Caki2 (cell line): Measurements from ENCODE around the gene CA12. TPM values are rescaled to one million over a fixed set of nuclear protein-coding genes. Genes with fewer than 3 reads are reported as not detected.
A peak's percentile ranks its signal among the peaks of the same experiment; 100 is the strongest.

Source experiments
- DNase-seq: peaks from one replicate; pipeline ENCODE4 v3.0.0-alpha.2; 2015; ENCODE audit warnings: low read depth
- in situ Hi-C: cut with HindIII; loops from 2 replicates; pipeline ENCODE4 v1.10.0; 2016; ENCODE audit warnings: low sequenced_read_pairs, low pct_unique_long_range_greater_than_20kb, mixed read lengths
- total RNA-seq: library from RNA; depleted of rRNA; stranded (reverse); fragments of >200 nt; shearing (Covaris generic); gene quantifications from 2 replicates; pipeline ENCODE4 v1.2.3, GENCODE V29; 2014; ENCODE audit warnings: low replicate concordance

The CA12 gene
- total RNA-seq, 1 experiment from 2014 or later = 272 TPM

DNA sequence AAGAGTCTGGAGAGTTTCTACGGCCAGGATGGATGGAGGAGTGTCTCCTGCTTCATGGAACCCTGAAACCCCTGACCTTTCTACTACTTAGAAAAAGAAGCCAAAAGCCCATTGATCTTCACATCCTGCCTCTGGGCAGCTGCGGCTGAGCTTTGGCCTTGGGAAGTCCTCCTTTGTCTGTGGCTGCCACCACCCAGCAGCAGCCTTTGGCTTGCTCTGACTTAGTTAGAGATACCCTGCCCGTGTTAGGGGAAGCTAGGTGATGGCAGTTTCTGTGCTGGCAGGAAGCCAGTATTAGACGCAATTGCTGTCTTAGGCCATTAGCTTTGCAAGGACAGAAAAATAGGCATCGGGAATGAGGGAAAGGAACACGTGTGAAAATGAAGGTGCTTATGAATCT, 85.5 kb downstream of the CA12 start:
- DNase-seq = no peak
- in situ Hi-C loops = no loop called here

DNA sequence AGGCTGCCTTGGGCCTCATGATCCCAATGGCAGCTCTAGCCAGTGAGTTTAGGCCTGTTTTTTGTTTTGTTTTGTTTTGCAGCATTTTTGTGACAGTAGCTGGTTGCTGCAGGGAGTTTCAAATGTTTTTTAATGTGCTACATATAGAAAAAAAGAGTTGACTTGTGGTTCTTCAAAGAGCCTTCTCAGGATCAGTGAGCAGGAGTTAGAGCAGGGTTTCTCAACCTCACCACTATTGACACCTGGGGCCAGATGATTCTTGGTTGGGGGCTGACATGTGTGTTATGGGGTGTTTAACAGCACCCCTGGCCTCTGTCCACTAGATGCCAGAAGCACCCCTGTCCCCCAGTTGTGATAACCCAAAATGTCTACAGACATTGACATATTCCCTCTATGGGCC, 86.3 kb downstream of the CA12 start:
- in situ Hi-C loops = no loop called here
- no peak for DNase-seq

DNA sequence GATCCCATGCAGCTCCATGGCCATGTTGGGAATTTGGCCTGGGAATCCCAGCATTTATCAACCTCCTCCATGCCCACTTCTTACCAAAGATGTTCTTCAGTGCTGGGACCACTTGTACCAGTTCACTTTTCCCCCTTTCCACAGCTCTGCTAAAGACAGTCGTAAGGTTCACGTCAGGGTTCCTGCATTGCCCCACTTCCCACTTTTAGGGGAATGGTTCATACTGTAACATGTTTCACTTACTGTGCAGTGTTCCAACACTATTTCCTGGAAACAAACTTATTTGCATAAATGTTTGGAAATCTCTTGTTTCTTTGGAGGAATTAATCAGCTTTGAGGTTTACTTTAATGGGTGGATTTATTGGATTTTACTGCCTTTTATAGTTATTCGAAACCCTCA, 87.3 kb downstream of the CA12 start:
- DNase-seq = no peak
- in situ Hi-C loops = no loop called here

DNA sequence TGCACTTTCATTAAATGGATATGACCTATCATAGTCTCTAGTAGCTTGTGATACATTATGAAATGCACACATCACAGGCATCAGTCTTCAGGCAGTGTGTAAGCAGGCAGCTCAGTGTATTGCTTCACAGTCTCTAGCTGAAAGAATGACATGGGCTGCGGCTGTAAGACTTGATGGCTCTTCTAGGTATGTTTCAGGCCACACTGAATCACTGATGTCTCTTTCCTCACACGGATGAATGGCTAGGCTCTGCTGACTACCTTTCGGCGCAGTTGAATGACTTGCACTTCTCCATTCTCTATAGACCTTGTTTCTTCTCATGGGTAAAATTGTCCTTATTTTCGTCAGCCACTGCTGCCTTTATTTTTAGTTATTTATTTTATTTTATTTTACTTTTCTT, 88.9 kb downstream of the CA12 start:
- peak; percentile 69 for DNase-seq
- in situ Hi-C loops = no loop called here

DNA sequence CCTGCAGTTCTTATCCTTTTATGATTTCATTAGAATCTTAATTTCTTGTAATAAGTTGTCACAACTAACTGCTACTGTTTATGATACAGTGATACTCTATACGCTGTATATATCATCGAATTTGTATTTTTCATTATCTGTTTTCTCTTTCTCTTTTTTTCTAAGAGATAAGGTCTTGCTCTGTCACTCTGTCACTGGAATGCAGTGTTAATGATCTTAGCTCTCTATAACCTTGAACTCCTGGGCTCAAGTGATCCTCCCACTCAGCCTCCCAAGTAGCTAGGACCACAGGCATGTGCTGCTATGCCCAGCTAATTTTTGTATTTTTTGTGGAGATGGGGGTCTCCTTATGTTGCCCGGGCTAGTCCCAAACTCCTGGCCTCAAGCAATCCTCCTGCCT, 89.4 kb downstream of the CA12 start:
- no peak for DNase-seq
- in situ Hi-C loops = no loop called here

DNA sequence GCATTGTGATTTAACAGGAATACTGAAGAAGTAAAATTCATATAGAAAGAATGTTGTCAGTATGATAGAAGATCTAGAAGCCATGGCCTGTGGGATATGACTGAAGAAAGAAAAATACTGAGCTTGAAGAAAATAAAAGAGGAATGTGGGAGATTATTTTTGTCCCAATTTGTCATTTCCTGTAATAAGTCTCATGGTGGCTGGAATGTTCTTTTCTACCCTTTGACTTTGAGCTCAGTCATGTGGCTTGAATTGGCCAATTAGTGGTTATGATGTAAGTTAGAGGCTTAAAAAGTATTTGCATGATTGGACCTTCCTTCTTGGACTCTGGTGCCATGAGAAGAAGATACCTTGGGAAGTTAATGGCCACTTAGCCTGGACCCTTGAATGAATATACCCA, 90.1 kb downstream of the CA12 start:
- peak; percentile 18 for DNase-seq
- in situ Hi-C loops = no loop called here

DNA sequence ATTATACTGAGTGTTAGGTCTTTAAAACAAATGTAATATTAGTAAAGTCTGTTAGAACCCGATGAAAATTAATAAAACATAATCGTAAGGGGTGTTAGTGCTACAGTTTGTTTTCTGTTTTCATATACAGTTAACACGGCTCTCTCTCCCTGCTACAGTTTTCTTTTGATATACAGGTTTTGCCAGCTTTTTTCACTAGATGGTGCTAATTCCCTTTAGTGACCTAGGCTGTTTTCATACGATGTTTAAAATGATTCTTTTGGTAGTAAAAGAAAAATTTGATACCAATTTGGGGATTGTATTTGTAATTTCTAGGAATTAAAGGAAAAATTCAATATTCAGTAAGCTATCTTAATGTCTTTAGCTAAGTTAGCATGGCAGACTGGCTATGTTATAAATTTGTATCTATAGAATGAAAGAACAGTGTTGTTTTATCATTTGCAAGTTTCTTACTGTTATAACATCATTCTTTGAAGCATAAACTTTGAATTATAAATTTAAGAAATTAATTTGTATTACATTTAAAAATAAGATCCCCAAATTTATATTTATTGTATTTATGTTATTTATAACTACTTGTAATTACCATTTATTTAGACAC, 92.8 kb downstream of the CA12 start:
- DNase-seq = peak; percentile 49
- in situ Hi-C loops = no loop called here

DNA sequence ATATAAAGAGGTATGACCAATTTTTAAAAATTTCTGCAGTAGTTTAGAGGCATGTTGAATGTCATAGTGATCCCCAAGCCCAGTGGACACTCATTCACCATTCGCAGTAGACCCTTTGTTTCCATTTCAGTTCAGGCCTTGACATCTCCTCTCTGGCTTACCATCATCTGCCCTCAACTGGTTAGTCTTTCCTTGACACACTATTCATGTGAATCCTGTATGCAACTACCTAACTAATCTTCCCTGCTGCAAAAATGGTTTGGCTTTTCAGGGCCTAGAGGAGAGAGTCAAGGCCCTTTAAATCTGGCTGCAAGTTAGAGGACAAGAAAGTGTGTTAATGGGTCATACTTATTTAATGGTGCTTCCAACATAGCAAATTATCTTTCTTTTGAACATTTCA, 93.3 kb downstream of the CA12 start:
- in situ Hi-C loops = no loop called here
- DNase-seq = no peak

DNA sequence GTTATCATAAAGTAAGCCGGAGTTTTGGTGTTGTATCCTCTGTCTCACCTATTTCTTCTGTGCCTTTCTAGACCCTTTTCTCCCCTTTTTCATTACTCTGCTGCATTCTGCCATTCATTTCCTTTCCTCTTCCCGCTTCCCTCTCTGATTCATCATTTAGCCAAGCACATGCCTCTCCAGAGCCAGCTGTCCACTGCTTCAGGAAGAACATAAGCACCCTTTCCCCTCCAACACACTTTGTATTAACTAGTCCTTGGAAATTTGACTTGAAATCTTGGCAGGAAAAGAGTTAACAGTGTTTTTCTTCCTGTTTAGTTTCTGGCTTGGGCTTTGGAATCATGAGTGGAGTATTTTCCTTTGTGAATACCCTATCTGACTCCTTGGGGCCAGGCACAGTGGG, 94.5 kb downstream of the CA12 start:
- in situ Hi-C loops = no loop called here
- no peak for DNase-seq

DNA sequence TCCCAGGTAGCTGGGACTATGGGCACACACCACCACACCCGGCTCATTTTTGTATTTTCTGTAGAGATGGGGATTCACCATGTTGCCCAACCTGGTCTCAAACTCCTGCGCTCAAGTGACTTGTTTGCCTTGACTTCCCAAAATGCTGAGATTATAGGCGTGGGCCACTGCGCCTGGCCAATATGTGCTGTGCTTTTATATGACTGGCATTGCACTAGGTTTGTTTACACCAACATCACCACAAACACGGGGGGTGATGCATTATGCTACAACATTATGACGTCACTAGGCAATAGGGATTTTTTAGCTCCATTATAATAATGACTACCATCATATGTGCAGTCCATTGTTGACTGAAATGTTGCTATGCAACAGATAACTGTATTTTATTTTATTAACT, 97.3 kb downstream of the CA12 start:
- in situ Hi-C loops = no loop called here
- DNase-seq = no peak

DNA sequence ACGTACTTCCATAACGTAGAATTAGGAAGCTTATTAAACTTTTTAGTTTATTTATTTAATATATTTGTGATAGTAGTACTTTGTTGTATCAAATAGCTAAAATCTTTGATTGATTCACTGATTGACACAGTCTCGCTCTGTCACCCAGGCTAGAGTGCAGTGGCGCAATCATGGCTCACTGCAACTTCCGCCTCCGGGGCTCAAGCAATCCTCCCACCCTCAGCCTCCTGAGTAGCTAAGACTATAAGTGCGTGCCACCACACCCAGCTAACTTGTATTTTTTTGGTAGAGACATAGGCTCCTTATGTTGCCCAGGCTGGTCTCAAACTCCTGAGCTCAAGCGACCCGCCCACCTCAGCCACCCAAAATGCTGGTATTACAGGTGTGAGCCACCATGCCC, 98.5 kb downstream of the CA12 start:
- in situ Hi-C loops = no loop called here

DNA sequence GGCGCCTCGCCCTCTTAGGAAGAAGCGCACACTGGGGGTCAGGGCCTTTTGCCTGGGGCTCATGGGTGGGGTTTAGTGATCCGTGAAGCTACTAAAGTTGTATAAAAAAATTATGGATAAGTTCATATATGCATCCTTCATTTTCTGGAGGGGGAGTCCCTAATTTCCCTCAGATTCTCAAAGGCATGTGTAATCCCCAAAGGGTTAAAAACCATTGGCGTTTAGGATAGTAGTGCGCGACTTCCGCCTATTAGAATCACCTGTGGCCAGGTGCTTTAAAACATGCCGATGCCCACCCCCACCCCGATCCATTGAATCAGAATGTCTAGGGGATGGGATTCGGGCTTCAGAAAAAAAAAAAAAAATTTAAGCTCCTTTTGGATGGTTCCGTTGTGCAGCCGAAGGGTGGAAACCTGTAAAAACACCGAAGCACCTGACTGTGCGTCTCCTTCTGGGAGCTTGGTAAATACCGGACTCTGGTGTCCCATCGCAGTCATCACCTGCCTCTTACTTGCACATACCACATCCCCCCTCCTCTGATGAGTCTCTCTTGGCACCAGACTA, 103.7 kb downstream of the CA12 start:
- DNase-seq = no peak
- in situ Hi-C loops = no loop called here

More for the DNA sequence above, 98.5 kb downstream of the CA12 start:
- no peak for DNase-seq

DNA sequence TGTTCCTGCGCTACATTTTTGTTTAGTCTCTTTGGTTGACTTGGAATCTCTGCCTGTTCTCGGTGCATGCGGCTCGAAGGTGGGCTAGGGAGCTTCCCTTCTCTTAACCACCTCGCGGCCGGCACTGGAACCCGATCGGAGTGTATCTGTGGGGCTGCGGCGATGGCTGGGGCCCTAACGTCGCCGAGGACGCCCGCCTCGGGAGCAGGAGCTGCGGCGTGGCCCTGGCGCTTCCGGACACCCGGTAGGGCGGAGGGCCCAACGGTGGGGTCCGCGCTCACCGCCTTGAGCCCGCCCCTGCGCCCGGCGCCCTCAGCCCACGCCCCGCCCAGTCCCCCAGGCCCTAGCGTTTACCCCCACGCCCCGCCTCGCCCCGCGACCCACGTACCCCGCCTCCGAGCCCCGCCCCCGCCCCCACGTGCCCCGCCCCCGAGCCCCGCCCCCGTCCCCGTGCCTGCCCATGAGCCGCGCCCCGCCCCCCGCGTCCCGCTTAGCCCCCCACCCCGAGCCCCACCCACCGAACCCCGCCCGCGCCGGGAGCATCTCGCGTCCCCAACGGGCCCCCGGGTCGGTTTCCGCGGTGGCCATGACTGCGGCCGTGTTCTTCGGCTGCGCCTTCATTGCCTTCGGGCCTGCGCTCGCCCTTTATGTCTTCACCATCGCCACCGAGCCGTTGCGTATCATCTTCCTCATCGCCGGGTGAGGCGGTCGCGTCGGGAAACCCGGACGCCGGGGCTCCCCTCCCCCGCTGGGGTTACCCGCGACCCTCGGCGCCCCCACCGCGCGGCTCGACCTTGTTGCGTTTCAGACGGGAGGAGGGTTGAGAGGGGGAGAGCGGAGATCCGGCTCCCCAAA, 104.4 kb downstream of the CA12 start, which contains the start of gene APH1B:
Gene APH1B (plus strand): TSS at position 568 of the 855 bp plus-strand sequence. CDS start 19 bp downstream, at position 587.
- DNase-seq = peak; percentile 58
- in situ Hi-C loops = no loop called here

DNA sequence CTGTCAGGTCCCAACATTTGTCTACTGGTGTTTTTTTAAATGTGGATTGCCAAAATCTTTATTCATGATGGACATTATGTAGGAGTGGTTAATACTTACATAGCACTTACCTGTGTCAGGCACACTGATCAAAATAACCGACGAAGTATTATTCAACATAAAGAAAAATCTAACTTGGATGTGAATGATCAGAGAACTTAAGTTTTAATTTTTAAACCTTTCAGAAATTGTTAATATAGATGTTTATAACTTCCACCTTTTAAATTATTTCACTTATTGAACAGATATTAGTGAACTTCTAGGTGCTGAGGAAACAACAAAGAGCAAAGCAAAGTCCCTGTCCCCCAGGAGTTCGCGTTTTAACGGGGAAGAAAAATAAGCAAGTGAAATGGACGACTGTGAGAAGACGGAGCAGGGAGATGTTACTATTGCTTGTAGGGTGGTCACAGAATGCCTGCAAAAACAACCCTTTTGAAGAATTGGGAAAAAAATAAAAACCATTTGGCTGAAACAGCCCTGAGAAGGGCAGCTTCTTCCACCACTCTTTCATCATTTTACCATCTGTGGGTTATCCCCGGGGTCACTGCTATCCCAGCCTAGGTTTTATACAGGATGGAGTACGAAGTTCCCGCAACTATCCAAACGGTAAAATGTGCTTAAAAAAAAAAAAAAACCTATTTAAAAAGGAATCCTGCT, 105.2 kb downstream of the CA12 start:
- DNase-seq = no peak
- in situ Hi-C loops = no loop called here

DNA sequence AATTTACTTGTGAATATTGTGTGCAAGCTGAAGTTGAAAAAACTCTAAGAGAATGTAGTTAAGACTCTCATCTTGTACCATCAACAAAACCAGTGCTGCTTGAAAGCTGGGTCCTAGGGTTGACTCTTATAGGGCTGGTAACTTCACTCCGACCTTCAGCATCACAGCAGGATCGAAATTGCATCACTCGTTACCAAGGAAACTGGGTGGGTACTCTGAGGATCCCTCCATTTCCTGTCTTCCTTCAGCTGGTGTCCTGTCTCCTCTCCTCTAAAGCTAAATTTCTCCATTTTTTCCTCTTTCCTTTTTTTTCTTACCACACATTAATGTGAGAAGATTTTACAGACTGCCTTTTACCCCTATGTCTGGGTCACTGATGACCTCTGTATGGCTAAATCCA, 107.2 kb downstream of the CA12 start:
- in situ Hi-C loops = no loop called here
- DNase-seq = no peak
